ENCODE measurements around the gene ADAMTS13.

The ADAMTS13 gene

DNA sequence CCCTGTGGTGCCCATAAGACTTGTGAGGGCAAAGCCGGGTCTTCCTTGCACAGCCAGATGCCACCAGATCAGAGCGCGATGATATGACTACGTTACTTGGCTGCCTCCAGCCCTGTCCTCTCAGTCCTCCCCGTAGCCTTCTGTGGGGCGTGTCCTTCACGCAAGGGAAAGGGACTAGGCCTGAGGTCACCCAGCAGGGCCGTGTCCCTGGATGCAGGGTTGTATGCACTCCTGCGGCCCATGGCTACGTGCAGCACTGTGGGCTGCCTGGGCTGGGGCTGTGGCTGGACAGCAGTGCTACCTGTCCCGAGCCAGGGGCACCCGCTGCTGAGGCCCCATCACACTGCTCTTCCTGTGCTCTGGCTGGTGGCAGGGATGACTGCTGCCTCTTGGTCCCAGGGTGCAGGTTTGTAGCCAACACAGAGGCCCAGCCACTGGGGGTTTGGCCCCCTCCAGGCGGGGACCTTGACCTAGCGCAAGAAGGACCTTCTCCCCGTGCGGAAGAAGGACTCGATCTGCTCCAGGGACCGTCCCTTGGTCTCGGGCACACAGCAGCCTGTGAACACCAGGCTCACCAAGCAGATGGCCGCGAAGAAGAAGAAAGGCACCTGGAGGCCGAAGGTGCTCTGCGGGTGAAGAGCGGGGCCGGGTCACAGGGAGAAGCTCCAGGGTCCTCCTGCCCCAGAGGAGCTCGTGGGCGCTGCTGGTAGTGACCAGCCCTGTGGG is 49.5 kb downstream of the ADAMTS13 start:
- no peaks in the 10 kb centered on the region for H3K4me1 ChIP-seq (ENCODE audit: low read depth, poor library complexity, severe bottlenecking)
- no peak overlapping the region for H3K9ac ChIP-seq
- H2AFZ ChIP-seq (ENCODE audit: low read depth) = no peak overlapping the region

DNA sequence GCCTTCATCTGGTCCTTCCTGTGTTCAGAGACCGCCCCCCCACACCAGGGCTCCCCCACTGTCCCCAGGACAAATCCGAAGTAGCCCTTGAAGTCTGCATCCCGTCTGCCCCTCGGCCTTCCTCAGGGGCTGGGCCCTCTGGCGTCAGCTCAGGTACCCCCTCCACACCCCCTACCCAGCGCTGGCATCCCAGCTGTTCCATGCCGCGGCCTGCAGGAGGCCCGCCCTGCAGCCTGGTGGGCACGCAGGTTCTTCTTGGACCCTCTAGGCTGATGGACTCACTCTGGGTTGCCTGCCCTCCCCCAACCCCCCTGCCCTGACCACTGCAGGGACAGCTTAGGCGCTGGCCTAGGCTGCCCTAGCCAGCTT is 50.1 kb downstream of the ADAMTS13 start:
- H3K36me3 ChIP-seq (ENCODE audit: insufficient read depth) = no peaks in the 10 kb centered on the region
- TF ChIP-seq, protein P1, sequence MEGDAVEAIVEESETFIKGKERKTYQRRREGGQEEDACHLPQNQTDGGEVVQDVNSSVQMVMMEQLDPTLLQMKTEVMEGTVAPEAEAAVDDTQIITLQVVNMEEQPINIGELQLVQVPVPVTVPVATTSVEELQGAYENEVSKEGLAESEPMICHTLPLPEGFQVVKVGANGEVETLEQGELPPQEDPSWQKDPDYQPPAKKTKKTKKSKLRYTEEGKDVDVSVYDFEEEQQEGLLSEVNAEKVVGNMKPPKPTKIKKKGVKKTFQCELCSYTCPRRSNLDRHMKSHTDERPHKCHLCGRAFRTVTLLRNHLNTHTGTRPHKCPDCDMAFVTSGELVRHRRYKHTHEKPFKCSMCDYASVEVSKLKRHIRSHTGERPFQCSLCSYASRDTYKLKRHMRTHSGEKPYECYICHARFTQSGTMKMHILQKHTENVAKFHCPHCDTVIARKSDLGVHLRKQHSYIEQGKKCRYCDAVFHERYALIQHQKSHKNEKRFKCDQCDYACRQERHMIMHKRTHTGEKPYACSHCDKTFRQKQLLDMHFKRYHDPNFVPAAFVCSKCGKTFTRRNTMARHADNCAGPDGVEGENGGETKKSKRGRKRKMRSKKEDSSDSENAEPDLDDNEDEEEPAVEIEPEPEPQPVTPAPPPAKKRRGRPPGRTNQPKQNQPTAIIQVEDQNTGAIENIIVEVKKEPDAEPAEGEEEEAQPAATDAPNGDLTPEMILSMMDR (conservative IDR thresholded peaks at IDR 0.05; ENCODE audit: low read depth, low read length) = no peak

More for the DNA sequence above, 49.5 kb downstream of the ADAMTS13 start:
- H3K4me2 ChIP-seq = no peak overlapping the region
- TF ChIP-seq, protein P1 (conservative IDR thresholded peaks at IDR 0.05; ENCODE audit: low read depth, low read length) = no peak
- no peak overlapping the region for H3K4me3 ChIP-seq (IDR thresholded peaks at IDR 0.05; ENCODE audit: insufficient read depth, low read depth, low read length)
- no peak overlapping the region for H3K27ac ChIP-seq
- no peaks in the 10 kb centered on the region for H4K20me1 ChIP-seq (ENCODE audit: insufficient read depth)
- H3K79me2 ChIP-seq (ENCODE audit: insufficient read depth, low read depth) = no peaks in the 10 kb centered on the region
- H3K27me3 ChIP-seq (ENCODE audit: insufficient read depth, low read depth) = peaks cover 44% of the 10 kb centered on the region
- H3K36me3 ChIP-seq (ENCODE audit: insufficient read depth) = no peaks in the 10 kb centered on the region

DNA sequence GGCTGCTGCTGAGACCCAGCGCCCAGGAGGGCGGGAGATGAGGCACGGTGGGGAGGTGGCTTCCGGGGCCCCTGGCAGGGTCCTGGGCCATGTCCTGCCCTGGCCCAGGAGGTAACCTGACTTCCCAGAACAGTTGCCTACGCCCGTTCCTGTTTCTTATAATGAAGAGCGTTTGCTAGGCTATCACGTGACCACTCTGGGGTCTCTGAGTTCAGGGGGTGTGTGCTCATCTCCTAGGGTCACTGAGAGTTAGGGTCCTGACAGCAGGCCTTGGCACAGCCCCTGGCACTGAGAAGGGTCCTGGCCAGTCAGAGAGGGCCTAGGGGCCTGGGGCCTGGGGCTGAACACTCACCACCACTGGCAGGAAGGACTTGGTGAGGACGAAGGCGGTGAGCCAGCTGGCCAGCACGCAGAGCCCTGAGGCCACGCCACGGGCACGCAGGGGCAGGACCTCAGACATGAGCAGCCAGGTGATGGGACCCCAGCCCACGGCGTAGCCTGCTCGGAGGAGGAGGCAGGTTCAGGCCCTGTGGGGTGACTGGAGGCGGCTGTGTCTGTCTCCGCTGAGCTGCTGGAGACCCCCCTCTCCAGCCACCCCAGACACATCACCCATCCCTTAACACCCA is 50.7 kb downstream of the ADAMTS13 start:
- no peaks in the 10 kb centered on the region for H3K4me1 ChIP-seq (ENCODE audit: low read depth, poor library complexity, severe bottlenecking)
- H3K27me3 ChIP-seq (ENCODE audit: insufficient read depth, low read depth) = peaks cover 45% of the 10 kb centered on the region
- no peak overlapping the region for H3K27ac ChIP-seq
- H3K36me3 ChIP-seq (ENCODE audit: insufficient read depth) = no peaks in the 10 kb centered on the region
- H4K20me1 ChIP-seq (ENCODE audit: insufficient read depth) = no peaks in the 10 kb centered on the region
- TF ChIP-seq, protein P1 (conservative IDR thresholded peaks at IDR 0.05; ENCODE audit: low read depth, low read length) = no peak
- H3K4me2 ChIP-seq = no peak overlapping the region
- H3K4me3 ChIP-seq (IDR thresholded peaks at IDR 0.05; ENCODE audit: insufficient read depth, low read depth, low read length) = no peak overlapping the region
- no peak overlapping the region for H3K9ac ChIP-seq
- no peaks in the 10 kb centered on the region for H3K79me2 ChIP-seq (ENCODE audit: insufficient read depth, low read depth)
- no peak overlapping the region for H2AFZ ChIP-seq (ENCODE audit: low read depth)

More for the DNA sequence above, 50.1 kb downstream of the ADAMTS13 start:
- Histone ChIP-seq H3K9ac (no peak overlapping the region), H3K27me3 (ENCODE audit: insufficient read depth, low read depth) (peaks cover 45% of the 10 kb centered on the region), H3K4me2 (no peak overlapping the region), H3K79me2 (ENCODE audit: insufficient read depth, low read depth) (no peaks in the 10 kb centered on the region), H3K4me1 (ENCODE audit: low read depth, poor library complexity, severe bottlenecking) (no peaks in the 10 kb centered on the region), H4K20me1 (ENCODE audit: insufficient read depth) (no peaks in the 10 kb centered on the region), H3K27ac (no peak overlapping the region), H2AFZ (ENCODE audit: low read depth) (no peak overlapping the region), H3K4me3 (IDR thresholded peaks at IDR 0.05; ENCODE audit: insufficient read depth, low read depth, low read length) (no peak overlapping the region)

DNA sequence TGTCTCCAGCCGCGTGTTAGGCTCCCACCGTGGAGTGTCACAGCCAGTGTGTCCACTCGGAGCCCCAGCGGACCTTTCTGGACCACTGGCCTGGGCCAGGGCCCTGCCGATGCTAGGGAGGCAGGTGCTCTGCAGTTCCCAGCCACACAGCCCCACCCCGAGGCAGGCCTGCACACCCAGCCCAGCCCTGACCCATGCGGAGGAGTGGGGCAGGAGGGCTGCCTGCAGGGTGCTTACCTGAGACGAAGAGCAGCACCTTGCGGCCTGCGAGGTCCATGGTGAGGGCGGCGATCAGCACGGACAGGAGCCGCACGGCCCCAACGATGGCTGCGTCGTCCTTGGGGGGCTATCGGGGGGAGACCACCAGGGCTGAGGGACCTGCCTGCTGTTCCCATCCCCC is 51.6 kb downstream of the ADAMTS13 start:
- no peak overlapping the region for H2AFZ ChIP-seq (ENCODE audit: low read depth)
- H3K27ac ChIP-seq = no peak overlapping the region
- no peak overlapping the region for H3K4me3 ChIP-seq (IDR thresholded peaks at IDR 0.05; ENCODE audit: insufficient read depth, low read depth, low read length)
- no peaks in the 10 kb centered on the region for H3K79me2 ChIP-seq (ENCODE audit: insufficient read depth, low read depth)
- H4K20me1 ChIP-seq (ENCODE audit: insufficient read depth) = no peaks in the 10 kb centered on the region
- H3K4me2 ChIP-seq = no peak overlapping the region
- TF ChIP-seq, protein P1 (conservative IDR thresholded peaks at IDR 0.05; ENCODE audit: low read depth, low read length) = no peak
- H3K36me3 ChIP-seq (ENCODE audit: insufficient read depth) = no peaks in the 10 kb centered on the region
- H3K9ac ChIP-seq = no peak overlapping the region
- no peaks in the 10 kb centered on the region for H3K4me1 ChIP-seq (ENCODE audit: low read depth, poor library complexity, severe bottlenecking)
- peaks cover 51% of the 10 kb centered on the region for H3K27me3 ChIP-seq (ENCODE audit: insufficient read depth, low read depth)
